Measurements from ENCODE around the gene CCDC136.

DNA sequence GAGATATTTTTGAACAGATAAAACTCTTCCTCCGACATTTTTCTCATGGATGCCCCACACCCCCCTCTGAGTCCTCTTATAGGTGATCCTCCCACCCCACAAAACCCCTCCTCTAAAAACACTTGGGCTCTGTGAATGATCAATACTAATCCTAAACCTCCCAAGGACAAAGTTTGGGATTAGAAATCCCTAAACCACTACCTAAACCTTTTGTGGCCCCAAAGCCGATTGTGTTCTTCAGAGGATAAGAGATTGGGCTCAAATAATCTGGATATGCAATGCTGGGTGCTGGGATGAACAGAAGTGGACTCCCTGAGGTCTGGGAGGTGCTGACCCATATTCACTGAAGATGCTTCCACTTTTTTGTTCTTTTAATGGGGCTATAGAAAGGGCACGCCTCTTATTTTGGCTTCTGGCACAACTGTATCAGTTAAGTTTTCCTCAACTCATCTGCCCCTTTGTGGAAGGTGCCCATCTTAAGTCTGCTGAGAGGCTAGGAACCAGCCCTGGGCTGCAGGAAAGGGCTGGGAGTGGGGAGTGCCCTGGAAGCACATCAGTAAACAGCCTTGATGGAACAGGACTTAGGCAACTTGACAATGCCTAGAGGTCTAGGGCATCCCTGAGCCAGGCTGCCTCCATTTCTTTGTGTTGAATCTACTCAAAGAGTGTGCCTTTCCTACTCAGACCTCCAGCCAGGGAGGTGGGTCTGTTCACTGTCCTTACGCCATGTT lies 15.9 kb upstream of the CCDC136 start, which contains the start of gene OPN1SW:
- TF ChIP-seq, protein P1, sequence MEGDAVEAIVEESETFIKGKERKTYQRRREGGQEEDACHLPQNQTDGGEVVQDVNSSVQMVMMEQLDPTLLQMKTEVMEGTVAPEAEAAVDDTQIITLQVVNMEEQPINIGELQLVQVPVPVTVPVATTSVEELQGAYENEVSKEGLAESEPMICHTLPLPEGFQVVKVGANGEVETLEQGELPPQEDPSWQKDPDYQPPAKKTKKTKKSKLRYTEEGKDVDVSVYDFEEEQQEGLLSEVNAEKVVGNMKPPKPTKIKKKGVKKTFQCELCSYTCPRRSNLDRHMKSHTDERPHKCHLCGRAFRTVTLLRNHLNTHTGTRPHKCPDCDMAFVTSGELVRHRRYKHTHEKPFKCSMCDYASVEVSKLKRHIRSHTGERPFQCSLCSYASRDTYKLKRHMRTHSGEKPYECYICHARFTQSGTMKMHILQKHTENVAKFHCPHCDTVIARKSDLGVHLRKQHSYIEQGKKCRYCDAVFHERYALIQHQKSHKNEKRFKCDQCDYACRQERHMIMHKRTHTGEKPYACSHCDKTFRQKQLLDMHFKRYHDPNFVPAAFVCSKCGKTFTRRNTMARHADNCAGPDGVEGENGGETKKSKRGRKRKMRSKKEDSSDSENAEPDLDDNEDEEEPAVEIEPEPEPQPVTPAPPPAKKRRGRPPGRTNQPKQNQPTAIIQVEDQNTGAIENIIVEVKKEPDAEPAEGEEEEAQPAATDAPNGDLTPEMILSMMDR (IDR thresholded peaks at IDR 0.05) = no peak
- no peak for TF ChIP-seq POLR2AphosphoS5 (IDR thresholded peaks at IDR 0.05)

All from breast epithelium (tissue), 3 donors.